ENCODE measurements around the gene SLC25A25. TPM values are rescaled to one million over a fixed set of nuclear protein-coding genes. Genes with fewer than 3 reads are reported as not detected.

SLC25A25 gene
- total RNA-seq, 1 donor from 2014 or later: 11.3 TPM

DNA sequence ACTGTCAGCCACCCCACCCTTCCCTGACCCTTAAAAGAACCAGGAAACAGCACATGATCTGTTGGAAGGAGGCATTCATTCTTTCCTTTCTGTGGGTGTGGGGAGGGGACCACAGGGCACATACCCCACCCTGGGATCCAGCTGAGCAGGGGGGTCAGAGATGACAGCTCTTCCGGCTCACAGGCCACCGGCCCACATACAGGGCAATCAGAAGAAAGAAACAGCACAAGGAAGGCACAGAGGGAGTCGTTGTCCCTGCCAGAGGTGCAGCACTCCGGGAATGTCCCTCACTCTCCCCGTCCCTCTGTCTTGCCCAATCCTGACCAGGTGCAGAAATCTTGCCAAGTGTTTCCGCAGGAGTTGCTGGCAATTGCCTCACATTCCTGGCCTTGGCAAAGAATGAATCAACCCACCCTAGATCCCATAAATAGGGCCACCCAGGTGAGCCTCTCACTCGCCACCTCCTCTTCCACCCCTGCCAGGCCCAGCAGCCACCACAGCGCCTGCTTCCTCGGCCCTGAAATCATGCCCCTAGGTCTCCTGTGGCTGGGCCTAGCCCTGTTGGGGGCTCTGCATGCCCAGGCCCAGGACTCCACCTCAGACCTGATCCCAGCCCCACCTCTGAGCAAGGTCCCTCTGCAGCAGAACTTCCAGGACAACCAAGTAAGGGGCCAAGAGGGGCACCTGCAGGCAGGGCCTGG is 81.1 kb downstream of the SLC25A25 start, which contains the start of gene LCN2:
TSS of gene LCN2 (plus strand) at position 453 of the 701 bp plus-strand sequence. CDS start at position 526, 73 bp downstream.
- DNase-seq (ENCODE audit: low spot score): no peak
- Mint-ChIP-seq H3K9me3 (no peaks in the 10 kb centered on the region), H3K36me3 (ENCODE audit: low read depth) (no peaks in the 10 kb centered on the region), H3K4me3 (ENCODE audit: low read depth) (no peak within 1 kb of the TSS), H3K27ac (no peak within 1 kb of the TSS), H3K27me3 (ENCODE audit: low read depth) (no peaks in the 10 kb centered on the region), H3K4me1 (ENCODE audit: low read depth) (peaks cover 3% of the 10 kb centered on the region)
- intact Hi-C loops (cut with micrococcal nuclease): no loop called here

DNA sequence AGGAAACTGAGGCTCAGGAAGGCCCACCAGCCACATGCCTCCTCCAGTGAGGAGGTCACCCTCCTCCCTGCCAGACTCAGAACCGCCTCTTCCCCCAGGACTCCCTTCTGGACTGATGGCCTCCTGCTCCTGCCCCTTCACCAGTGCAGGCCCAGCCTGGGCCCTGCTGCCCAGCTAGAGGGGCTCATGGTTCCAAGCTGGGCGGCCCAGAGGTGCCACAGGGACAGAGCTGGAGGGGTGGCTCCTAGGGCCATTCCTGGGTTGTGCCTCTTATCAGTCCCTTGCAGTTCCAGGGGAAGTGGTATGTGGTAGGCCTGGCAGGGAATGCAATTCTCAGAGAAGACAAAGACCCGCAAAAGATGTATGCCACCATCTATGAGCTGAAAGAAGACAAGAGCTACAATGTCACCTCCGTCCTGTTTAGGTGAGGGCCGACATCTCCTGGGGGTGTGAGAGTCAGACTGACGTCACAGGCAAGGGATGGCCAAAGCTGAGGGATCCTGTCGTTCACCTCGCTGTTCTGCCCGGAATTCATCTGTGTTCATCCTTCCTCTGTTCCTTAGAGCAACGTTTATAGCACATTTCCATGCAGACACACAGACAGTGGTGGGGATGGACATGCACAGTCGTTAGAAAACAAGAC is 82.0 kb downstream of the SLC25A25 start:
- Mint-ChIP-seq H3K36me3 (ENCODE audit: low read depth) (no peaks in the 10 kb centered on the region), H3K9me3 (no peaks in the 10 kb centered on the region), H3K27me3 (ENCODE audit: low read depth) (no peaks in the 10 kb centered on the region), H3K27ac (no peak overlapping the region), H3K4me3 (ENCODE audit: low read depth) (no peak overlapping the region), H3K4me1 (ENCODE audit: low read depth) (peaks cover 3% of the 10 kb centered on the region)
- no peak for DNase-seq (ENCODE audit: low spot score)
- intact Hi-C loops (cut with micrococcal nuclease): no loop called here

DNA sequence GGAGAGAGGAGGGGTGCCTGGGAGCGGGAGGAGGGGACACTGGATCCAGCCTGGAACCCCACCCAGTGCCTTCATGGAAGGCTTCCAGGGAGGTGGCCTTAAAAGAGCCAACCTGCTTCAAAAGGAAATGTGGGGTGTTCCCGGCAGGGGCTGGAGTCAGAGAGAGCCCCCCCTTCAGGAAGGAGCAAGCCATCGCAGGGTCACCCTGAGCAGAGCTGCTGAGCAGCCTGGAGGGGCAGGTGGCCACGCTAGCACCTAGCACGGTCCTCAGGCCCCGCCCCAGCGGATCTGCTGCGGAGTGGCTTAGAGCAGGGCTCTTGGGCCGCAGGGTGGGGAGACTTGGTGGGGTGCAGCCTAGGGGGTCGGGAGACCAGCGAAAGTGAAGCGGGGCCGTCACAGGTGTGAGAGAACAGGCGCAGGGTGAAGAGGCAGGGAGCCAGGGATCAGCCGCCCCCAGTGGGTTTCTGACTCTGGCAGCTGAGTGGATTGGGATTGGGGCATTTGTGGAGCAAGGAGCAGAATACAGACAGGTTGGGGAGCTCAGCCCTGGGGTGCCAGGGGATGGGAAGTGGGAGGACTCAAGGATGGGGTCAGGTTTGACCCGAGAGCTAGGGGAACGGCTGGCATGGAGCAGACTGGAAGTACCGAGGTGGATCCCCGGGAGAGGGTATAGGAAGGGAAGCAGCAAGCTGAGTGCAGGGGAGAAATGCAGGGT is 82.7 kb downstream of the SLC25A25 start:
- H3K4me1 Mint-ChIP-seq (ENCODE audit: low read depth): peaks cover 3% of the 10 kb centered on the region
- no peak overlapping the region for H3K27ac Mint-ChIP-seq
- no peak for DNase-seq (ENCODE audit: low spot score)
- H3K27me3 Mint-ChIP-seq (ENCODE audit: low read depth): no peaks in the 10 kb centered on the region
- H3K9me3 Mint-ChIP-seq: no peaks in the 10 kb centered on the region
- H3K4me3 Mint-ChIP-seq (ENCODE audit: low read depth): no peak overlapping the region
- intact Hi-C loops (cut with micrococcal nuclease): no loop called here
- H3K36me3 Mint-ChIP-seq (ENCODE audit: low read depth): no peaks in the 10 kb centered on the region

DNA sequence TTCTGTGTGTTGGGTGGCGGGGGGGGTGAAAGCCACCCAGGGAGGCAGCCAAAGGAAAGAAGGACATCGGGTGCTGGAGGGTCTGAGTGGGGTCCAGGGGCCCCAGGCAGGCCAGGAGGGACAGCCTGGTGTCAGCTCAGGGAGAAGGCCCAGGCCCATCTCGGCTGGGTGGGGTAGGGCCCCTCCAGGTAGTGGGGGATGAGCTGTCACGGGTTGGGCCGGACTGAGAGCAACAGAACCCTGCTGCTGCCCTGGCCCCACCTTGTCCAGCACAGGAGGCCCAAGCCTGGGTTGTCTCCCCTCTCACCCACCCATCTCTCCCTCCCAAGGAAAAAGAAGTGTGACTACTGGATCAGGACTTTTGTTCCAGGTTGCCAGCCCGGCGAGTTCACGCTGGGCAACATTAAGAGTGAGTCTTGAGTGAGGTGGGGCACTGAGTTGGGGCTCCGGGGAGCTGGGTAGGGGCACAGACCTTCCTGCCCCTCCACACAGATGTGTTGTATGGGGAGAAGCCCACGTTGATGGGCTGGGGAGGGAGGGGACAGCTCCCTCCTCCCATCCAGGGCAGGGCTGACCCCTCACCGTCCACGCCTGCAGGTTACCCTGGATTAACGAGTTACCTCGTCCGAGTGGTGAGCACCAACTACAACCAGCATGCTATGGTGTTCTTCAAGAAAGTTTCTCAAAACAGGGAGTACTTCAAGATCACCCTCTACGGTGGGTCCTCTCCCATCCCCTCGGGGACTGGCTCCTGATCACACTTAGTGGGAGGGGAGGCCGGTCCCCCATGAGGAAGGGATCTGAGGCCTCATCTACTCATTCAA is 83.5 kb downstream of the SLC25A25 start:
- no peak for DNase-seq (ENCODE audit: low spot score)
- H3K27me3 Mint-ChIP-seq (ENCODE audit: low read depth): no peaks in the 10 kb centered on the region
- no peak overlapping the region for H3K4me3 Mint-ChIP-seq (ENCODE audit: low read depth)
- H3K4me1 Mint-ChIP-seq (ENCODE audit: low read depth): peaks cover 3% of the 10 kb centered on the region
- no peaks in the 10 kb centered on the region for H3K9me3 Mint-ChIP-seq
- no peaks in the 10 kb centered on the region for H3K36me3 Mint-ChIP-seq (ENCODE audit: low read depth)
- H3K27ac Mint-ChIP-seq: no peak overlapping the region
- intact Hi-C loops (cut with micrococcal nuclease): no loop called here

DNA sequence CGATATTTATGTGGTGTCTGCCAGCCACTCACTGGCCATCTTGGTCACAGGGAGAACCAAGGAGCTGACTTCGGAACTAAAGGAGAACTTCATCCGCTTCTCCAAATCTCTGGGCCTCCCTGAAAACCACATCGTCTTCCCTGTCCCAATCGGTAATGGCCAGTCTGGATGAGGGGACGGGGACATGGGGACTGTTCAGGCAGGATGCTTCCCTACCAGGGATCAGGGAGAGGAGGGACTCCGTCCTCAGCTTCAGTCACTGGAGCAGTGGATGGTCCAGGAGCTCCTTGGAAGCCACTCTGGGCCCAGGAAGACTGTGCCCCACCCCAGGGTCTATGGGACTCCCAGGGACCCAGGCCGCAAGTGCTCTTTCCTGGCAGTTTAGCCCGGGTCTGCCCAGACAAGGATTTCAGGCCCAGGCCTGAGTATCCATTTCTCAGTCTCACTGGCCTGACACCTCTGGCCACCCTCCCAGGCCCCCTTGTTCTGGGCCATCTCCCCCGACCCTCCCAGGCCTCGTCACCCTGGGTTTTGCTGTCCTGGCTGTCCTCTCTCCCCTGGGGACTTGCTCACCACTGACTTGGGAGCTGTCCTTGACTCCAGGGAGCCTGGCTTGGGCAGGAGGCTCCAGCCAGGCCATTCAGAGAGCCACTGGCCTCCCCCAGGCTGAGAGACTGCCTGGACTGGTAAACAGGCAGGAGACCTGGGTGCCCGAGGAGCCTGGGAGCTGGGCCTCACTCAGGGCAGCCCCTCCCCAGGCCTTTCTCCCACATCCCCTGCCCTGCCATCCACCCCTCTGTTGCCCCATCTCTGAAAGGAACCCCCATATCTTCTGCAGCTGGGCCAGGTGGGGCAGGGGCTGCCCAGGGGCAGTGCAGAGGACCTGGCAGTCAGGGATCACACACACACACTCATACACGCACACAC is 84.4 kb downstream of the SLC25A25 start:
- Mint-ChIP-seq H3K36me3 (ENCODE audit: low read depth) (no peaks in the 10 kb centered on the region), H3K9me3 (no peaks in the 10 kb centered on the region), H3K27me3 (ENCODE audit: low read depth) (no peaks in the 10 kb centered on the region), H3K4me1 (ENCODE audit: low read depth) (peaks cover 3% of the 10 kb centered on the region), H3K4me3 (ENCODE audit: low read depth) (no peak overlapping the region), H3K27ac (no peak overlapping the region)
- intact Hi-C loops (cut with micrococcal nuclease): no loop called here
- no peak for DNase-seq (ENCODE audit: low spot score)

DNA sequence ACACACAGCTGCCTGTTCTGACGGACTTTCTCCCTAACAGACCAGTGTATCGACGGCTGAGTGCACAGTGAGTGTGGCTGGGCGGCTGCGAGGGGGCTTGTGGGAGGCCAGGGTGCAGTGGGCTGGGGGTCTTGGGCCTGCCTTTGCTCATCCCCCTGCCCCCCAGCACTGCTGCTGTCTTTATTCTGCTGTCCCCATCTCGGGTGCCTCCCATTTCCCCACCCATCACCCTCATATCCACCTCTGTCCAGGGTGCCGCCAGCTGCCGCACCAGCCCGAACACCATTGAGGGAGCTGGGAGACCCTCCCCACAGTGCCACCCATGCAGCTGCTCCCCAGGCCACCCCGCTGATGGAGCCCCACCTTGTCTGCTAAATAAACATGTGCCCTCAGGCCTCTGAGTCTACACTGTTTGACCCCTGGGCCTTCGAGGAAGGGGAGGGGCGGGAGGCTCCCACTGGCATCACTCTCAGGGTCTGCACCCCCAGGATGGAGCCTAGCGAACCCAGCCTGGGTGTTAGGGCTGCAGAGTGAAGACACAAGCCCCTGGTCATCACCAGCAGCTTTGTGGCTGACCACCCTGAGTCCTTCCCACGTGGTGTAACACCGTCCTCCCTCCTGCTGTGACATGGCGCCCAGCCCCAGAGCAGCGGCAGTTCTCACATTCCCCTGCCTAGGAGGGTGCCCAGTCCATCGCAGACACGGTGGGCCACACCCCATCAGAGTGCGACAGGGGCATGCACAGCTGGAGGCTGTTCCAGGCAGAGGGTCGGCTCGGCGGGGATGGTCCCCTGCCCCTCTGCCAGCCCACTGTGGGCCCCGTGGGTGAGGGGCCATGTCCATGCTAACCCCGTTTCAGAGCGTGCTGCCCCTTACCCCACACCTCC is 85.3 kb downstream of the SLC25A25 start:
- intact Hi-C loops (cut with micrococcal nuclease): no loop called here
- no peak for DNase-seq (ENCODE audit: low spot score)

DNA sequence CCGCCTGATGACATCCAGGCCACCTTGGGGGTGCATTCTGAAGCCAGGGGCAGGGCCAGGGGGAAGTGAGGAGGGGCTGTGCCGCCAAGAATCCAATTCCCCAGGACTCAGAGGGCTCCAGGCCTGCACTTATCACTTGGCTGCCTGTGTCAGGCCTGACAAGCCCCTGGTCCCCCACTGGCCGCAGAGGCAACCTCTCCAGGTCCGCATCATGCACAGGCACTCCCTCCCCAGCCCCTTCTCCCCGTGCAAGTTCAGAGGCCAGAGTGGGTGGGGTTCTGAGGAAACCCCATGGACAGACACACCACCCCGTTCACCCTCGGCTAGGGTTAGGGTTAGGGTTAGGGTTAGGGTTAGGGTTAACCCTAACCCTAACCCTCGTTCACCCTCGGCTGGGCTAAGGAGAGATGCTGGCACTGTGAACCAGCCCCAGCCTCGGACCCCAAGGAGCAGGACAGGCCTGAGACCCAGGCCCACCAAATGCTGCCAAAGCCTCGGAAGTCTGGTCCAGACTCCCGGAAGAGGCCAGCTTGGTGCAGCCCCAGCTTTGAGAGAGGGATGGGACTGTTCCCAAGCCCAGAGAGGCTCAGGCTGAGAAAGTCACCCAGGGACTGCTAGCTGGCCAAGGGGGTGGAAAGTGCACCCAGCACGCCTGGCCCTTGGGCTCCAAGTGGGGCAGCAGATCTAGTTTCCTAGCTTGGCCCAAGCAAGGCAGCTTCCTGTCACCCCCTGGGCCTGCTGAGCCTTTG is 86.1 kb downstream of the SLC25A25 start:
- no peak overlapping the region for H3K27ac Mint-ChIP-seq
- intact Hi-C loops (cut with micrococcal nuclease): no loop called here
- H3K9me3 Mint-ChIP-seq: no peaks in the 10 kb centered on the region
- H3K4me1 Mint-ChIP-seq (ENCODE audit: low read depth): peaks cover 3% of the 10 kb centered on the region
- H3K36me3 Mint-ChIP-seq (ENCODE audit: low read depth): no peaks in the 10 kb centered on the region
- H3K4me3 Mint-ChIP-seq (ENCODE audit: low read depth): no peak overlapping the region
- no peaks in the 10 kb centered on the region for H3K27me3 Mint-ChIP-seq (ENCODE audit: low read depth)
- no peak for DNase-seq (ENCODE audit: low spot score)

More for the DNA sequence above, 85.3 kb downstream of the SLC25A25 start:
- Mint-ChIP-seq H3K4me3 (ENCODE audit: low read depth) (no peak overlapping the region), H3K27ac (no peak overlapping the region), H3K9me3 (no peaks in the 10 kb centered on the region), H3K36me3 (ENCODE audit: low read depth) (no peaks in the 10 kb centered on the region), H3K4me1 (ENCODE audit: low read depth) (peaks cover 3% of the 10 kb centered on the region), H3K27me3 (ENCODE audit: low read depth) (no peaks in the 10 kb centered on the region)

DNA sequence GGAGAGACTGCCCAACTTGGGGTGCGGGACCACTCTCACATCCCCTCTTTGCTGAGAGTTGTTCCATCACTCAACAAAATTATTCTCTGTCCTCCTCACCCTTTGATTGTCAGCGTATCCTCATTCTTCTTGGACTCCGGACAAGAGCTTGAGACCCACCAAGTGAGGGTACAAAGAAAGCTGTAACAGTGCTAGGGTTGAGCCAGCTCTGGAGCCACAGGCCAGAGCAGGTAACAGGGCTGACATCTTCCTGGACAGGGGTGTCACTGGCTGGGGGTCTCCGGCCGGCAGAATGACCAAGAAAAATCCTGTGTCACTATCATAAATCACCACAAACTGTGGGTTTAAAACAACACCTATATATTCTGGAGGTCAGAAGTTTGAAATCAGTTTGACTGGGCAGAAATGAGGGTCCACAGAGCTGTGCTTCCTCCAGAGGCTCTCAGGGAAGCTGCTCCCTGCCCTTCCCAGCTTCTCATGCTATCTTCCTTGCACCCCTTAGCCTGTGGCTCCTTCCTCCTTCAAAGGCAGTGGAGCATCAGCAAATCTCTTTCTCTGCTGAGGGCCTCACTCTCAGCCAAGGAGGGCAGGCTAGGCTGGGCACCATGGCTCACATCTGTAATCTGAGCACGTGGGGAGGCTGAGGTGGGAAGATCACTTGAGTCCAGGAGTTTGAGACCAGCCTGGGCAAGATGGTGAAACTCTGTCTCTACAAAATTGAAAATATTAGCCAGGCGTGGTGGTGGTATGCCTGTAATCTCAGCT is 87.9 kb downstream of the SLC25A25 start:
- peaks cover 7% of the 10 kb centered on the region for H3K4me1 Mint-ChIP-seq (ENCODE audit: low read depth)
- H3K9me3 Mint-ChIP-seq: no peaks in the 10 kb centered on the region
- H3K36me3 Mint-ChIP-seq (ENCODE audit: low read depth): peaks cover 2% of the 10 kb centered on the region
- no peaks in the 10 kb centered on the region for H3K27me3 Mint-ChIP-seq (ENCODE audit: low read depth)
- no peak overlapping the region for H3K27ac Mint-ChIP-seq
- intact Hi-C loops (cut with micrococcal nuclease): no loop called here
- DNase-seq (ENCODE audit: low spot score): no peak
- no peak overlapping the region for H3K4me3 Mint-ChIP-seq (ENCODE audit: low read depth)
